ENCODE measurements around the gene FHAD1.

FHAD1 gene

GRCh38 chr1:15249081-15249480 is 2.1 kb downstream of the FHAD1 start:
- DNase-seq, result no peak

GRCh38 chr1:15251857-15252835 is 5.1 kb downstream of the FHAD1 start:
- DNase-seq, result peak in 1 of 2 experiments; percentile 31

GRCh38 chr1:15254559-15254958 is 7.5 kb downstream of the FHAD1 start:
- DNase-seq, result peak; percentile 55 to 82

GRCh38 chr1:15255582-15256149 is 8.6 kb downstream of the FHAD1 start:
- no peak for DNase-seq

- no peak for DNase-seq
Observed at GRCh38 chr1:15256584-15256983, 9.6 kb downstream of the FHAD1 start.

- no peak for DNase-seq
Observed at GRCh38 chr1:15257309-15257708, 10.3 kb downstream of the FHAD1 start.

GRCh38 chr1:15258833-15259621 is 12.0 kb downstream of the FHAD1 start:
- no peak for DNase-seq

- DNase-seq, result no peak
Observed at GRCh38 chr1:15259622-15260007, 12.6 kb downstream of the FHAD1 start.

- DNase-seq, result no peak
Observed at GRCh38 chr1:15260418-15261154, 13.6 kb downstream of the FHAD1 start.

- no peak for DNase-seq
Observed at GRCh38 chr1:15261155-15262002, 14.4 kb downstream of the FHAD1 start.

- no peak for DNase-seq
Observed at GRCh38 chr1:15262003-15262377, 15.0 kb downstream of the FHAD1 start.

GRCh38 chr1:15262706-15263105 is 15.7 kb downstream of the FHAD1 start:
- DNase-seq, result no peak

- no peak for DNase-seq
Observed at GRCh38 chr1:15264769-15265168, 17.7 kb downstream of the FHAD1 start.

- no peak for DNase-seq
Observed at GRCh38 chr1:15271196-15271595, 24.2 kb downstream of the FHAD1 start.

GRCh38 chr1:15272009-15272781 is 25.2 kb downstream of the FHAD1 start:
- peak; percentile 55 to 85 for DNase-seq

- DNase-seq, result no peak
Observed at GRCh38 chr1:15272782-15273127, 25.7 kb downstream of the FHAD1 start.

- DNase-seq, result no peak
Observed at GRCh38 chr1:15273274-15273673, 26.3 kb downstream of the FHAD1 start.

- no peak for DNase-seq
Observed at GRCh38 chr1:15275921-15276683, 29.1 kb downstream of the FHAD1 start.

GRCh38 chr1:15276691-15277446 is 29.8 kb downstream of the FHAD1 start:
- no peak for DNase-seq

GRCh38 chr1:15277447-15277838 is 30.4 kb downstream of the FHAD1 start:
- DNase-seq, result no peak
